Ascending aorta (tissue), 2 donors: Measurements from ENCODE around the gene TSSC4. TPM values are rescaled to one million over a fixed set of nuclear protein-coding genes. Genes with fewer than 3 reads are reported as not detected.
A peak's percentile ranks its signal among the peaks of the same experiment; 100 is the strongest.
"Not testable (repeated sequence)": the region's sequence is repeated elsewhere in the genome, so short reads cannot be mapped to it uniquely, and the experiment has no call there.

Experiments used
- DNase-seq, 2 donors: peaks; one replicate each; pipeline ENCODE4 v3.0.0-alpha.2; 2019; ENCODE audit warnings: low spot score in 2 of 2
- H3K27ac ChIP-seq, 2 donors: fragments of 200-600 bp; sonication (generic); one replicate each; pipeline ENCODE4 v1.5.1; 2016 to 2017; ENCODE audit warnings: mild to moderate bottlenecking in 1 of 2
- H3K27me3 ChIP-seq: fragments of 200-600 bp; sonication (generic); one replicate; pipeline ENCODE4 v1.5.1; 2017
- H3K36me3 ChIP-seq, 2 donors: fragments of 200-600 bp; sonication (generic); one replicate each; pipeline ENCODE4 v1.5.1; 2016
- H3K4me1 ChIP-seq, 2 donors: fragments of 200-600 bp; sonication (generic); one replicate each; pipeline ENCODE4 v1.5.1; 2016 to 2017; ENCODE audit warnings: mild to moderate bottlenecking in 1 of 2
- H3K4me3 ChIP-seq, 2 donors: fragments of 200-600 bp; sonication (generic); one replicate each; pipeline ENCODE4 v1.5.1; 2016 to 2017; ENCODE audit warnings: mild to moderate bottlenecking in 1 of 2
- H3K9me3 ChIP-seq, 2 donors: fragments of 200-600 bp; sonication (generic); one replicate each; pipeline ENCODE4 v1.5.1; 2016
- CTCF ChIP-seq, 3 experiments: fragments of 200-600 bp in 2 of 3; fragments of 450-650 bp in 1 of 3; sonication (generic) in 2 of 3; IDR thresholded peaks; one replicate each; pipeline ENCODE4 v1.5.1; 2016 to 2019; ENCODE audit warnings: antibody characterized with exemption in 3 of 3, mild to moderate bottlenecking in 1 of 3, moderate library complexity in 1 of 3
- intact Hi-C: fragments of 100-400 bp; cut with DNase I; formaldehyde crosslinking; loops from one replicate; pipeline ENCODE4 v1.15.1; 2023
- total RNA-seq: library from RNA; depleted of rRNA; stranded (reverse); fragments of >200 nt; gene quantifications from one replicate; pipeline ENCODE4 v1.1.0, GENCODE V29; 2016

TSSC4 gene
- 183 TPM for total RNA-seq

GRCh38 chr11:2400069-2400761, at the start of gene TSSC4:
TSS of gene TSSC4 (plus strand) at chr11:2400750. CDS start at chr11:2402634, 1,884 bp downstream.
- peaks cover 12 to 26% of the 10 kb centered on the region in 2 donors for H3K4me1 ChIP-seq
- peak within 1 kb of the TSS; percentile 89 to 93 for H3K4me3 ChIP-seq
- peak; percentile 99 to 100 for DNase-seq
- intact Hi-C loops: loop anchor here (1.0 to 10.0 kb wide), 5 partner anchors 23 to 1023 kb away; partner anchors contain the start of genes CD81 and CDKN1C
- no peaks in the 10 kb centered on the region for H3K27me3 ChIP-seq
- peak; percentile 93 to 98 (median 97) for TF ChIP-seq CTCF (IDR thresholded peaks at IDR 0.05)
- no peaks in the 10 kb centered on the region for H3K9me3 ChIP-seq
- H3K36me3 ChIP-seq: peaks cover 48 to 58% of the 10 kb centered on the region in 2 donors
- H3K27ac ChIP-seq: peak within 1 kb of the TSS; percentile 100

GRCh38 chr11:2351701-2352100, 48.8 kb upstream of the TSSC4 start:
- intact Hi-C loops: no loop called here
- no peak for TF ChIP-seq CTCF (IDR thresholded peaks at IDR 0.05)
- no peaks in the 10 kb centered on the region for H3K27me3 ChIP-seq
- H3K27ac ChIP-seq: no peak overlapping the region
- no peak for DNase-seq
- H3K36me3 ChIP-seq: peaks cover 0 to 2% of the 10 kb centered on the region in 2 donors
- H3K9me3 ChIP-seq: peaks cover 0 to 10% of the 10 kb centered on the region in 2 donors
- no peaks in the 10 kb centered on the region for H3K4me1 ChIP-seq
- H3K4me3 ChIP-seq: no peak overlapping the region

GRCh38 chr11:2352420-2352819, 48.1 kb upstream of the TSSC4 start:
- Histone ChIP-seq H3K4me3 (no peak overlapping the region), H3K4me1 (no peaks in the 10 kb centered on the region), H3K36me3 (peaks cover 0 to 2% of the 10 kb centered on the region in 2 donors), H3K27ac (no peak overlapping the region), H3K27me3 (no peaks in the 10 kb centered on the region), H3K9me3 (peaks cover 0 to 10% of the 10 kb centered on the region in 2 donors)
- no peak for DNase-seq
- no peak for TF ChIP-seq CTCF (IDR thresholded peaks at IDR 0.05)
- intact Hi-C loops: no loop called here

GRCh38 chr11:2355000-2355644, 45.4 kb upstream of the TSSC4 start:
- Histone ChIP-seq H3K27ac (no peak overlapping the region), H3K4me1 (no peaks in the 10 kb centered on the region), H3K9me3 (no peaks in the 10 kb centered on the region), H3K27me3 (no peaks in the 10 kb centered on the region), H3K36me3 (no peaks in the 10 kb centered on the region), H3K4me3 (no peak overlapping the region)
- no peak for DNase-seq
- TF ChIP-seq CTCF (IDR thresholded peaks at IDR 0.05): no peak
- intact Hi-C loops: no loop called here

- Histone ChIP-seq H3K4me1 (no peaks in the 10 kb centered on the region), H3K4me3 (no peak overlapping the region), H3K36me3 (no peaks in the 10 kb centered on the region), H3K9me3 (no peaks in the 10 kb centered on the region), H3K27me3 (no peaks in the 10 kb centered on the region), H3K27ac (no peak overlapping the region)
- TF ChIP-seq CTCF (IDR thresholded peaks at IDR 0.05): no peak
- DNase-seq: no peak
- intact Hi-C loops: no loop called here
These were observed 43.3 kb upstream of the TSSC4 start for GRCh38 chr11:2357246-2357645.

- H3K4me3 ChIP-seq, H3K9me3 ChIP-seq, H3K27me3 ChIP-seq, H3K27ac ChIP-seq, DNase-seq, H3K36me3 ChIP-seq, intact Hi-C loops, H3K4me1 ChIP-seq: not testable (repeated sequence)
These were observed 42.9 kb upstream of the TSSC4 start for GRCh38 chr11:2357651-2358050.
